Measurements from ENCODE around the gene NMU.

DNA sequence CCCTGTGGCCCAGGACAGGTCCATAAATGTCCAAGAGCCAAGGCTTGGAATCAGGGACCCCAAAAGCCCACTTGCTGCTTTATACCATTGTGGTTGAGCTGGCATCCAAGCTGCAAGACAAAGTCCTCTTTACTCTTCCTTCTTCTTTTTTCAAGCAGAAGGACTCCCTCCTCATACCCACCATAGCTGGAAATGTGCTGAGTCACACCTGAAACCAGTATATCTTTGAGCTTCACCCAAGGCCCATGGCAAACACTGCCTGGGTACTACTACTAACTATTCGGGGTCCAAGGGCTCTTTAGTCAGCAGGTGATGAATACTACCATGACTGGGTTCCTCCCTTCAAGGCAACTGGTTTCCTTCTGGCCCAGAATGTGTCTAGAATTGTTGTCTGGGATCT is 37.3 kb upstream of the NMU start:
- TF ChIP-seq, protein P1, sequence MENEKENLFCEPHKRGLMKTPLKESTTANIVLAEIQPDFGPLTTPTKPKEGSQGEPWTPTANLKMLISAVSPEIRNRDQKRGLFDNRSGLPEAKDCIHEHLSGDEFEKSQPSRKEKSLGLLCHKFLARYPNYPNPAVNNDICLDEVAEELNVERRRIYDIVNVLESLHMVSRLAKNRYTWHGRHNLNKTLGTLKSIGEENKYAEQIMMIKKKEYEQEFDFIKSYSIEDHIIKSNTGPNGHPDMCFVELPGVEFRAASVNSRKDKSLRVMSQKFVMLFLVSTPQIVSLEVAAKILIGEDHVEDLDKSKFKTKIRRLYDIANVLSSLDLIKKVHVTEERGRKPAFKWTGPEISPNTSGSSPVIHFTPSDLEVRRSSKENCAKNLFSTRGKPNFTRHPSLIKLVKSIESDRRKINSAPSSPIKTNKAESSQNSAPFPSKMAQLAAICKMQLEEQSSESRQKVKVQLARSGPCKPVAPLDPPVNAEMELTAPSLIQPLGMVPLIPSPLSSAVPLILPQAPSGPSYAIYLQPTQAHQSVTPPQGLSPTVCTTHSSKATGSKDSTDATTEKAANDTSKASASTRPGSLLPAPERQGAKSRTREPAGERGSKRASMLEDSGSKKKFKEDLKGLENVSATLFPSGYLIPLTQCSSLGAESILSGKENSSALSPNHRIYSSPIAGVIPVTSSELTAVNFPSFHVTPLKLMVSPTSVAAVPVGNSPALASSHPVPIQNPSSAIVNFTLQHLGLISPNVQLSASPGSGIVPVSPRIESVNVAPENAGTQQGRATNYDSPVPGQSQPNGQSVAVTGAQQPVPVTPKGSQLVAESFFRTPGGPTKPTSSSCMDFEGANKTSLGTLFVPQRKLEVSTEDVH (IDR thresholded peaks at IDR 0.05; ENCODE audit: low read depth, partially characterized antibody) = no peak
- TF ChIP-seq, protein P2, sequence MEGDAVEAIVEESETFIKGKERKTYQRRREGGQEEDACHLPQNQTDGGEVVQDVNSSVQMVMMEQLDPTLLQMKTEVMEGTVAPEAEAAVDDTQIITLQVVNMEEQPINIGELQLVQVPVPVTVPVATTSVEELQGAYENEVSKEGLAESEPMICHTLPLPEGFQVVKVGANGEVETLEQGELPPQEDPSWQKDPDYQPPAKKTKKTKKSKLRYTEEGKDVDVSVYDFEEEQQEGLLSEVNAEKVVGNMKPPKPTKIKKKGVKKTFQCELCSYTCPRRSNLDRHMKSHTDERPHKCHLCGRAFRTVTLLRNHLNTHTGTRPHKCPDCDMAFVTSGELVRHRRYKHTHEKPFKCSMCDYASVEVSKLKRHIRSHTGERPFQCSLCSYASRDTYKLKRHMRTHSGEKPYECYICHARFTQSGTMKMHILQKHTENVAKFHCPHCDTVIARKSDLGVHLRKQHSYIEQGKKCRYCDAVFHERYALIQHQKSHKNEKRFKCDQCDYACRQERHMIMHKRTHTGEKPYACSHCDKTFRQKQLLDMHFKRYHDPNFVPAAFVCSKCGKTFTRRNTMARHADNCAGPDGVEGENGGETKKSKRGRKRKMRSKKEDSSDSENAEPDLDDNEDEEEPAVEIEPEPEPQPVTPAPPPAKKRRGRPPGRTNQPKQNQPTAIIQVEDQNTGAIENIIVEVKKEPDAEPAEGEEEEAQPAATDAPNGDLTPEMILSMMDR (IDR thresholded peaks at IDR 0.05 in 2 of 3, conservative IDR thresholded peaks at IDR 0.05 in 1 of 3; ENCODE audit: control insufficient read depth in 2 of 3, extremely low read depth in 1 of 3, insufficient read depth in 1 of 3, low read depth in 3 of 3, low read length in 3 of 3) = no peak
- no peak for TF ChIP-seq IKZF2 (IDR thresholded peaks at IDR 0.05)
- no peak for TF ChIP-seq CBX5 (IDR thresholded peaks at IDR 0.05; ENCODE audit: low read depth)
- no peak for TF ChIP-seq RAD21 (IDR thresholded peaks at IDR 0.05; ENCODE audit: insufficient read depth, low read depth, low read length)
- TF ChIP-seq TCF12 (IDR thresholded peaks at IDR 0.05; ENCODE audit: low read depth, low read length) = no peak
- no peak for TF ChIP-seq RFX5 (IDR thresholded peaks at IDR 0.05; ENCODE audit: low read depth, low read length)
- no peak for TF ChIP-seq CREM (IDR thresholded peaks at IDR 0.05; ENCODE audit: low read depth)
- TF ChIP-seq TARDBP (IDR thresholded peaks at IDR 0.05; ENCODE audit: borderline replicate concordance) = no peak
- TF ChIP-seq, protein P3, sequence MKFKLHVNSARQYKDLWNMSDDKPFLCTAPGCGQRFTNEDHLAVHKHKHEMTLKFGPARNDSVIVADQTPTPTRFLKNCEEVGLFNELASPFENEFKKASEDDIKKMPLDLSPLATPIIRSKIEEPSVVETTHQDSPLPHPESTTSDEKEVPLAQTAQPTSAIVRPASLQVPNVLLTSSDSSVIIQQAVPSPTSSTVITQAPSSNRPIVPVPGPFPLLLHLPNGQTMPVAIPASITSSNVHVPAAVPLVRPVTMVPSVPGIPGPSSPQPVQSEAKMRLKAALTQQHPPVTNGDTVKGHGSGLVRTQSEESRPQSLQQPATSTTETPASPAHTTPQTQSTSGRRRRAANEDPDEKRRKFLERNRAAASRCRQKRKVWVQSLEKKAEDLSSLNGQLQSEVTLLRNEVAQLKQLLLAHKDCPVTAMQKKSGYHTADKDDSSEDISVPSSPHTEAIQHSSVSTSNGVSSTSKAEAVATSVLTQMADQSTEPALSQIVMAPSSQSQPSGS (IDR thresholded peaks at IDR 0.05; ENCODE audit: low read length) = no peak
- TF ChIP-seq ZNF24 (IDR thresholded peaks at IDR 0.05) = no peak
- TF ChIP-seq, protein P4, sequence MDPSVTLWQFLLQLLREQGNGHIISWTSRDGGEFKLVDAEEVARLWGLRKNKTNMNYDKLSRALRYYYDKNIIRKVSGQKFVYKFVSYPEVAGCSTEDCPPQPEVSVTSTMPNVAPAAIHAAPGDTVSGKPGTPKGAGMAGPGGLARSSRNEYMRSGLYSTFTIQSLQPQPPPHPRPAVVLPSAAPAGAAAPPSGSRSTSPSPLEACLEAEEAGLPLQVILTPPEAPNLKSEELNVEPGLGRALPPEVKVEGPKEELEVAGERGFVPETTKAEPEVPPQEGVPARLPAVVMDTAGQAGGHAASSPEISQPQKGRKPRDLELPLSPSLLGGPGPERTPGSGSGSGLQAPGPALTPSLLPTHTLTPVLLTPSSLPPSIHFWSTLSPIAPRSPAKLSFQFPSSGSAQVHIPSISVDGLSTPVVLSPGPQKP (IDR thresholded peaks at IDR 0.05; ENCODE audit: low read depth, low read length) = no peak

Data from GM12878 (cell line).